MM.1S (cell line): Measurements from ENCODE around the gene C9orf152.
"Not testable (repeated sequence)": the region's sequence is repeated elsewhere in the genome, so short reads cannot be mapped to it uniquely, and the experiment has no call there.

Source experiments
- DNase-seq: peaks from one replicate; pipeline ENCODE4 v3.0.0-alpha.2; 2015
- H2AFZ ChIP-seq: fragments of 300-600 bp; sonication (generic); 2 replicates; pipeline ENCODE4 v1.6.0; 2016; ENCODE audit warnings: antibody characterized with exemption, low read length
- H3F3A ChIP-seq: fragments of 300-600 bp; sonication (generic); 2 replicates; pipeline ENCODE4 v1.6.1; 2016; ENCODE audit warnings: mild to moderate bottlenecking, antibody characterized with exemption, low read length, moderate library complexity, mixed read lengths; ENCODE audit not compliant: insufficient read depth
- H3K27ac ChIP-seq: fragments of 300-600 bp; sonication (generic); 2 replicates; pipeline ENCODE4 v1.5.1; 2016; ENCODE audit warnings: mild to moderate bottlenecking, low read length
- H3K27me3 ChIP-seq: fragments of 300-600 bp; sonication (generic); replicated peaks from 2 replicates; pipeline ENCODE4 v1.6.0; 2016; ENCODE audit warnings: low read length; ENCODE audit not compliant: insufficient read depth
- H3K36me3 ChIP-seq: fragments of 300-600 bp; sonication (generic); replicated peaks from 2 replicates; pipeline ENCODE4 v1.6.1; 2016; ENCODE audit warnings: mild to moderate bottlenecking, low read length, mixed read lengths; ENCODE audit not compliant: insufficient read depth
- H3K4me1 ChIP-seq: fragments of 300-600 bp; sonication (generic); 2 replicates; pipeline ENCODE4 v1.6.1; 2016; ENCODE audit warnings: low read length, mixed read lengths
- H3K4me2 ChIP-seq: fragments of 300-600 bp; sonication (generic); 2 replicates; pipeline ENCODE4 v1.6.0; 2016; ENCODE audit warnings: low read depth, low read length
- H3K4me3 ChIP-seq: fragments of 300-600 bp; sonication (generic); 2 replicates; pipeline ENCODE4 v1.5.1; 2016; ENCODE audit warnings: low read length, mixed read lengths
- H3K79me2 ChIP-seq: fragments of 300-600 bp; sonication (generic); 2 replicates; pipeline ENCODE4 v1.6.1; 2016; ENCODE audit warnings: mixed run types, low read length, mixed read lengths
- H3K9ac ChIP-seq: fragments of 300-600 bp; sonication (generic); 2 replicates; pipeline ENCODE4 v1.6.1; 2016; ENCODE audit warnings: low read length, mixed read lengths
- H3K9me2 ChIP-seq: fragments of 300-600 bp; sonication (generic); replicated peaks from 2 replicates; pipeline ENCODE4 v1.6.1; 2016; ENCODE audit warnings: mild to moderate bottlenecking, low read length, mixed read lengths; ENCODE audit not compliant: insufficient read depth
- H3K9me3 ChIP-seq: fragments of 300-600 bp; sonication (generic); replicated peaks from 2 replicates; pipeline ENCODE4 v1.6.1; 2016; ENCODE audit warnings: mild to moderate bottlenecking, low read length, mixed read lengths; ENCODE audit not compliant: insufficient read depth
- H4K20me1 ChIP-seq: fragments of 300-600 bp; sonication (generic); 2 replicates; pipeline ENCODE4 v1.6.1; 2016; ENCODE audit warnings: mild to moderate bottlenecking, low read length, moderate library complexity, mixed read lengths; ENCODE audit not compliant: insufficient read depth
- EZH2 ChIP-seq: fragments of 300-600 bp; sonication (generic); optimal IDR thresholded peaks from 2 replicates; pipeline ENCODE3; 2017; ENCODE audit warnings: low read depth, mild to moderate bottlenecking, antibody characterized with exemption, low read length, mixed read lengths
- EZH2phosphoT487 ChIP-seq: fragments of 300-600 bp; sonication (generic); IDR thresholded peaks from 2 replicates; pipeline ENCODE4 v1.6.1; 2018; ENCODE audit warnings: antibody characterized with exemption, low read length
- TF ChIP-seq, protein P1 (sequence below): fragments of 300-600 bp; sonication (generic); IDR thresholded peaks from 2 replicates; pipeline ENCODE4 v1.5.1; 2016; ENCODE audit warnings: antibody characterized with exemption, low read length, mixed read lengths

C9orf152 gene

DNA sequence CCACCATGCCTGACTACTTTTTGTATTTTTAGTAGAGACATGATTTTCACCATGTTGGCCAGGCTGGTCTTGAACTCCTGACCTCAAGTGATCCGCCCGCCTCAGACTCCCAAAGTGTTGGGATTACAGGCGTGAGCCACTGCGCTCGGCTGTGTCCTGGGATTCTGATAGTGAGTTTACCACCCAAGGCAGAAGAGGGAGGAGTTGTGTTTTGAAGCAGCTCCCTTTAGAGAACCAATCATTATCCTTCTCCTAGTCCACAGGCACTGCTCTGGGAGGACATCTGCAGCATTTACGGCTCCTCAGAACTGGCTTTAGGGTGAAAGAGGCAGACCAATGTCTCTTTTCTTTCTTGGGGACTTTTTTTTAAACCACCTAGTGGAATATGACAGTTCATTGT lies 5.7 kb downstream of the C9orf152 start:
- Histone ChIP-seq H3K9ac (no peak overlapping the region), H3K4me1 (no peaks in the 10 kb centered on the region), H3K27me3 (no peaks in the 10 kb centered on the region)

DNA sequence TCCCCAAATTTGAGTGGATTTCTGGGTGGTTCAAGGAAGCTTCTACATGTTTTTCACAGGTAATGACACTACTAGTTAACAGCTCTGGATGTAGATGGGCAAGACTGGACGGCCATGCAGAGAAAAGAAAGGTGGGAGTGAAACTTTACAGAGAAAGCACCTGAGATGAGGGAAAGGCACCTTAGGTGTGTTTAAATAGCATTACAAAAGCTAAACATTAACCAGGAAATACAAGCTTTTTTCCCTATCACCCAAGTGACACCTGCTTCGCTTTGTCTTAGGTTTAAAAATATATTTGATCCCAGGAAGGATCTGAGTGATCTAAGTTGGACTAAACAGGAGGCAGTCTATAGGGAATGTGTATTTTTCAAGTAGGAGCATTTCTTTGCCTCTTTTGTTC lies 8.3 kb downstream of the C9orf152 start:
- no peak overlapping the region for H3K27ac ChIP-seq

More for the DNA sequence above, 5.7 kb downstream of the C9orf152 start:
- no peaks in the 10 kb centered on the region for H3K79me2 ChIP-seq
- H3K9me3 ChIP-seq = no peaks in the 10 kb centered on the region
- H3F3A ChIP-seq = no peaks in the 10 kb centered on the region
- no peak overlapping the region for H3K4me3 ChIP-seq
- no peak for DNase-seq
- H3K4me2 ChIP-seq = no peak overlapping the region
- H3K9me2 ChIP-seq = no peaks in the 10 kb centered on the region
- H3K27ac ChIP-seq = no peak overlapping the region
- TF ChIP-seq, protein P1, sequence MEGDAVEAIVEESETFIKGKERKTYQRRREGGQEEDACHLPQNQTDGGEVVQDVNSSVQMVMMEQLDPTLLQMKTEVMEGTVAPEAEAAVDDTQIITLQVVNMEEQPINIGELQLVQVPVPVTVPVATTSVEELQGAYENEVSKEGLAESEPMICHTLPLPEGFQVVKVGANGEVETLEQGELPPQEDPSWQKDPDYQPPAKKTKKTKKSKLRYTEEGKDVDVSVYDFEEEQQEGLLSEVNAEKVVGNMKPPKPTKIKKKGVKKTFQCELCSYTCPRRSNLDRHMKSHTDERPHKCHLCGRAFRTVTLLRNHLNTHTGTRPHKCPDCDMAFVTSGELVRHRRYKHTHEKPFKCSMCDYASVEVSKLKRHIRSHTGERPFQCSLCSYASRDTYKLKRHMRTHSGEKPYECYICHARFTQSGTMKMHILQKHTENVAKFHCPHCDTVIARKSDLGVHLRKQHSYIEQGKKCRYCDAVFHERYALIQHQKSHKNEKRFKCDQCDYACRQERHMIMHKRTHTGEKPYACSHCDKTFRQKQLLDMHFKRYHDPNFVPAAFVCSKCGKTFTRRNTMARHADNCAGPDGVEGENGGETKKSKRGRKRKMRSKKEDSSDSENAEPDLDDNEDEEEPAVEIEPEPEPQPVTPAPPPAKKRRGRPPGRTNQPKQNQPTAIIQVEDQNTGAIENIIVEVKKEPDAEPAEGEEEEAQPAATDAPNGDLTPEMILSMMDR = no peak
- no peaks in the 10 kb centered on the region for H4K20me1 ChIP-seq
- no peaks in the 10 kb centered on the region for H3K36me3 ChIP-seq
- H2AFZ ChIP-seq = no peak overlapping the region

DNA sequence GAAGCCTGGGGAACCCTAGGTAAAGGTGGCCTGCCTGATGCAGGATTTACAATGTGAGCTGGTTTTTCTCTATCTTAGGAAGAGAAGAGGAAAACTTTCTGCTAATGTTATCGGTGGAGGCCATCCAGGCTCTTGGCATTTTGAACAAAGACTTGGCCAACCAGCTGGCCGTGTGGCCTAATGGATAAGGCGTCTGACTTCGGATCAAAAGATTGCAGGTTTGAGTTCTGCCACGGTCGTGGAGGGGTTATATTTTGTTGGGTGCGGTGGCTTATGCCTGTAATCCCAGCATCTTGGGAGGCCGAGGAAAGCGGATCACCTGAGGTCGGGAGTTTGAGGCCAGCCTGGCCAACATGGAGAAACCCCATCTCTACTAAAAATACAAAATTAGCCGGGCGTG lies 9.6 kb downstream of the C9orf152 start:
- Histone ChIP-seq H3K4me2 (no peak overlapping the region), H3K4me1 (peaks cover 9% of the 10 kb centered on the region), H3K4me3 (no peak overlapping the region), H4K20me1 (no peaks in the 10 kb centered on the region), H3K9me3 (no peaks in the 10 kb centered on the region), H3K9ac (no peak overlapping the region), H2AFZ (no peak overlapping the region), H3F3A (peaks cover 10% of the 10 kb centered on the region), H3K27me3 (no peaks in the 10 kb centered on the region), H3K27ac (no peak overlapping the region), H3K36me3 (no peaks in the 10 kb centered on the region), H3K79me2 (no peaks in the 10 kb centered on the region), H3K9me2 (no peaks in the 10 kb centered on the region)
- DNase-seq = no peak
- TF ChIP-seq, protein P1 = no peak
- TF ChIP-seq EZH2 (no peak), EZH2phosphoT487 (no peak)

More for the DNA sequence above, 8.3 kb downstream of the C9orf152 start:
- H4K20me1 ChIP-seq = no peaks in the 10 kb centered on the region
- H2AFZ ChIP-seq = no peak overlapping the region
- no peaks in the 10 kb centered on the region for H3K4me1 ChIP-seq
- H3K36me3 ChIP-seq = no peaks in the 10 kb centered on the region
- H3K9me3 ChIP-seq = no peaks in the 10 kb centered on the region
- no peak for DNase-seq
- no peak overlapping the region for H3K4me2 ChIP-seq
- H3K4me3 ChIP-seq = no peak overlapping the region
- no peaks in the 10 kb centered on the region for H3K27me3 ChIP-seq
- H3K9ac ChIP-seq = no peak overlapping the region
- no peak for TF ChIP-seq EZH2phosphoT487
- H3K79me2 ChIP-seq = no peaks in the 10 kb centered on the region
- no peaks in the 10 kb centered on the region for H3F3A ChIP-seq
- no peaks in the 10 kb centered on the region for H3K9me2 ChIP-seq

DNA sequence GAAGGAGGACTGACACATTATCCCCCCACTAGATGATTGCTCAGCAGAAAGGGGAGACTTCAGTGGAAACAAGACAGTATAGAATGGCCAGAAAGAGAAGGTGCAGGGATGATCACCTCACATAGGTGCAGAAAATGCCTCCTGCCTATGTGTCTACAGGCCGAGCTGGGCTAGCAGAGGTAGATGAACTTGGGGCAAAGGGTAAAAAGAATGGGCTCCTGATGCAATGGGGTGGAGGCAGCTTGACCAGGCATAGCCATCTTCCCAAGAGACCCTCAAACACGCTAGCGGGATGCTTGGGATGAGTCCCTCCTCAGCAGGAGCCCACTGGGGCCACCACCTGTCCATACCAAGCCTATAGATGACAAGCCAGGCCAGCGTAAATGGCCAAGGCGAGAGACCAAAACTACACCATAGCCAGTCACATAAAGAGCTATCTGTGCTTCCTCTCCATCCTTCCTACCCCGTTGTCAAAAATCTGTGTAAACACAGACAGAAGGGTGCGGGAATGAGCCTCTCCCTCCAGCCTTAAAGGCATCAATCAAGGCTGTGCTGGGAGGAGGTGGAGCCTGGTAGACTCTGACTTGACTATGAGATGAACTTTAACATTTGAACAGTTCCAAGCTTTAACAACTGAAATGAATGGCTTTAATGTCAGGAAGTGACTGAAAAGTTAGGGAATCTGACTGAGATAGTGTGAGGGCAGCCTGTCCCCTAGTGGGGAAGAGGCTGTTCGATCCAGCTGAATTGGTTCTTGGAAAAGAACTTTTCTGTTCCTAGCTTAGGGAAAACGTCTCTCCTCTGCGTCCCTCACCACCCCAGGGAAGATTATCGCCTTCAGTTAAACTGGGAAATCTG lies 10.4 kb downstream of the C9orf152 start:
- H3K4me3 ChIP-seq = no peak overlapping the region
- H3K9me2 ChIP-seq = no peaks in the 10 kb centered on the region
- H2AFZ ChIP-seq = no peak overlapping the region
- H4K20me1 ChIP-seq = no peaks in the 10 kb centered on the region
- H3K27ac ChIP-seq = no peak overlapping the region
- peaks cover 12% of the 10 kb centered on the region for H3K4me1 ChIP-seq
- H3K4me2 ChIP-seq = no peak overlapping the region
- no peak overlapping the region for H3K9ac ChIP-seq
- no peak for DNase-seq
- H3K79me2 ChIP-seq = no peaks in the 10 kb centered on the region
- H3K36me3 ChIP-seq = no peaks in the 10 kb centered on the region
- TF ChIP-seq EZH2phosphoT487 (no peak), EZH2 (no peak)
- TF ChIP-seq, protein P1 = no peak
- peaks cover 18% of the 10 kb centered on the region for H3F3A ChIP-seq
- H3K9me3 ChIP-seq = no peaks in the 10 kb centered on the region
- no peaks in the 10 kb centered on the region for H3K27me3 ChIP-seq

DNA sequence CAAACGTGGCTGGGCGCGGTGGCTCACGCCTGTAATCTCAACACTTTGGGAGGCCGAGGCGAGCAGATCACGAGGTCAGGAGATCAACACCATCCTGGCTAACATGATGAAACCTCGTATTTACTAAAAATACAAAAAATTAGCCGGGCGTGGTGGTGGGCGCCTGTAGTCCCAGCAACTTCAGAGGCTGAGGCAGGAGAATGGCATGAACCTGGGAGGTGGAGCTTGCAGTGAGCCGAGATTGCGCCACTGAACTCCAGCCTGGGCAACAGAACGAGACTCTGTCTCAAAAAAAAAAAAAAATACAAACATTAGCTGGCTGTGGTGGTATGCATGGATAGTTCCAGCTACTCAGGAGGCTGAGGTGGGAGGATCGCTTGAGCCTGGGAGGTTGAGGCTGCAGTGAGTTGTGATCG lies 11.9 kb downstream of the C9orf152 start:
- not testable (repeated sequence) for H3K9me2 ChIP-seq, H3K79me2 ChIP-seq, H4K20me1 ChIP-seq, H3K4me3 ChIP-seq, H3K4me2 ChIP-seq, H3K27ac ChIP-seq, H2AFZ ChIP-seq, H3K36me3 ChIP-seq, DNase-seq, H3K9ac ChIP-seq, H3K27me3 ChIP-seq, H3K9me3 ChIP-seq
- H3F3A ChIP-seq = peaks cover 20% of the 10 kb centered on the region
- H3K4me1 ChIP-seq = peaks cover 19% of the 10 kb centered on the region
